GM19468 (cell line): ENCODE measurements around the gene CRLF1.

Experiments used
- ATAC-seq: cut with Tn5 transposase; IDR thresholded peaks from one replicate; pipeline ENCODE4 v1.9.1; 2021; ENCODE audit warnings: mild to moderate bottlenecking, moderate library complexity, moderate number of reproducible peaks; ENCODE audit not compliant: unreplicated experiment; ENCODE audit errors: extremely low read depth

The CRLF1 gene

GRCh38 chr19:18606281-18607225, at the start of gene CRLF1:
Gene CRLF1, minus strand, starts transcription at chr19:18606799. Its CDS starts 143 bp downstream, at chr19:18606656.
- no peak for ATAC-seq

GRCh38 chr19:18655173-18655844, 48.7 kb upstream of the CRLF1 start:
- no peak for ATAC-seq

- no peak for ATAC-seq
These were observed 47.9 kb upstream of the CRLF1 start for GRCh38 chr19:18654469-18654868.

GRCh38 chr19:18653853-18654252, 47.3 kb upstream of the CRLF1 start:
- ATAC-seq, result no peak

- no peak for ATAC-seq
These were observed 45.1 kb upstream of the CRLF1 start for GRCh38 chr19:18651733-18652132.

- ATAC-seq, result no peak
These were observed 44.7 kb upstream of the CRLF1 start for GRCh38 chr19:18651300-18651699.

- no peak for ATAC-seq
These were observed 44.0 kb upstream of the CRLF1 start for GRCh38 chr19:18650468-18651041.

- ATAC-seq, result no peak
These were observed 43.4 kb upstream of the CRLF1 start for GRCh38 chr19:18650021-18650390.

- no peak for ATAC-seq
These were observed 42.9 kb upstream of the CRLF1 start for GRCh38 chr19:18649371-18650020.

GRCh38 chr19:18648973-18649315, 42.3 kb upstream of the CRLF1 start:
- no peak for ATAC-seq

GRCh38 chr19:18647807-18648206, 41.2 kb upstream of the CRLF1 start:
- no peak for ATAC-seq

- ATAC-seq, result no peak
These were observed 40.8 kb upstream of the CRLF1 start for GRCh38 chr19:18647371-18647767.

- ATAC-seq, result no peak
These were observed 40.2 kb upstream of the CRLF1 start for GRCh38 chr19:18646535-18647370.

- no peak for ATAC-seq
These were observed 38.5 kb upstream of the CRLF1 start for GRCh38 chr19:18645035-18645511.

GRCh38 chr19:18644196-18645034, 37.8 kb upstream of the CRLF1 start:
- no peak for ATAC-seq

- ATAC-seq, result no peak
These were observed 33.2 kb upstream of the CRLF1 start for GRCh38 chr19:18639706-18640243.

- no peak for ATAC-seq
These were observed 31.4 kb upstream of the CRLF1 start for GRCh38 chr19:18637673-18638630.
